HepG2 (cell line): Measurements from ENCODE around the gene FAM229B. TPM values are rescaled to one million over a fixed set of nuclear protein-coding genes. Genes with fewer than 3 reads are reported as not detected.

Experiments
- ATAC-seq: fragments of 200-7000 bp; cut with Tn5 transposase; 3 replicates; pipeline ENCODE4 v1.9.1; 2020; ENCODE audit warnings: mild to moderate bottlenecking, moderate library complexity
- BruUV-seq: library from RNA; stranded (reverse); fragments of 400-500 nt; replicated peaks from 2 replicates; lab custom pipeline; 2021; lab: Mats Ljungman, UMichigan
- CTCF ChIA-PET: fragments of 300-600 bp; formaldehyde crosslinking; extraction: SDS; loops from one replicate; lab custom pipeline; 2021; ENCODE audit warnings: low total read pairs, inconsistent platforms, low intra/inter-chr PET ratio; lab: Yijun Ruan, JAX
- POLR2A ChIA-PET: fragments of 350-600 bp; sonication (Branson Sonifier 250); formaldehyde crosslinking; loops from one replicate; lab custom pipeline; 2020; ENCODE audit warnings: antibody characterized with exemption, inconsistent platforms; lab: Yijun Ruan, JAX
- DNase-seq: peaks from one replicate; pipeline ENCODE4 v3.0.0-alpha.2; 2015; ENCODE audit warnings: low spot score
- FAIRE-seq: peaks from 3 replicates; lab custom pipeline; 2011; peaks lifted over from hg19 to GRCh38; lab: Jason Lieb, UNC
- H2AFZ ChIP-seq: one replicate; pipeline ENCODE4 v1.6.1; 2011; ENCODE audit warnings: low read length, inconsistent platforms
- H3K27ac ChIP-seq: fragments of 300-600 bp; 3 replicates; pipeline ENCODE4 v1.8.0; 2011; ENCODE audit warnings: mixed run types, mild to moderate bottlenecking, mixed read lengths, low read length, inconsistent platforms; ENCODE audit not compliant: insufficient read depth; ENCODE audit errors: extremely low read length
- H3K27me3 ChIP-seq, 2 experiments: fragments of 200-600 bp in 1 of 2; 2 replicates in 1 of 2; 3 replicates in 1 of 2; pipeline versions ENCODE4 v1.6.0 to v1.8.0; 2011; ENCODE audit warnings: low read length in 2 of 2, mild to moderate bottlenecking in 2 of 2, moderate library complexity in 2 of 2, inconsistent platforms in 1 of 2; ENCODE audit not compliant: insufficient read depth in 2 of 2, control insufficient read depth in 1 of 2
- H3K36me3 ChIP-seq, 2 experiments: fragments of 200-600 bp in 1 of 2; replicated peaks in 1 of 2; 2 replicates in 1 of 2; 3 replicates in 1 of 2; pipeline versions ENCODE4 v1.5.1 to v1.8.0; 2011; ENCODE audit warnings: low read length in 2 of 2, inconsistent platforms in 1 of 2; ENCODE audit not compliant: insufficient read depth in 2 of 2, control insufficient read depth in 1 of 2
- H3K4me1 ChIP-seq: 2 replicates; pipeline ENCODE4 v1.5.1; 2012; ENCODE audit warnings: low read length, inconsistent platforms; ENCODE audit not compliant: insufficient read depth
- H3K4me2 ChIP-seq: 2 replicates; pipeline ENCODE4 v1.6.0; 2011; ENCODE audit warnings: low read depth, low read length, inconsistent platforms
- H3K4me3 ChIP-seq, 3 experiments: fragments of 200-600 bp in 1 of 3; sonication (generic), shearing (Covaris generic) in 1 of 3; replicated peaks in 1 of 3; 2 replicates each; pipeline ENCODE4 v1.5.1; 2011 to 2016; ENCODE audit warnings: low read length in 3 of 3, inconsistent platforms in 2 of 3, low read depth in 2 of 3, mild to moderate bottlenecking in 2 of 3, control low read depth in 1 of 3, mixed read lengths in 1 of 3; ENCODE audit not compliant: insufficient read depth in 1 of 3
- H3K79me2 ChIP-seq: one replicate; pipeline ENCODE4 v1.6.1; 2011; ENCODE audit warnings: low read length, inconsistent platforms; ENCODE audit not compliant: insufficient read depth
- H3K9ac ChIP-seq: 2 replicates; pipeline ENCODE4 v1.6.0; 2011; ENCODE audit warnings: mild to moderate bottlenecking, low read depth, low read length, inconsistent platforms; ENCODE audit not compliant: insufficient read depth
- H3K9me3 ChIP-seq: 2 replicates; pipeline ENCODE4 v1.5.1; 2012; ENCODE audit warnings: mild to moderate bottlenecking, low read length
- H4K20me1 ChIP-seq: 2 replicates; pipeline ENCODE4 v1.6.0; 2011; ENCODE audit warnings: inconsistent platforms, mild to moderate bottlenecking, low read length, moderate library complexity; ENCODE audit not compliant: insufficient read depth
- CTCF ChIP-seq: sonication (generic); formaldehyde crosslinking; IDR thresholded peaks from 2 replicates; pipeline ENCODE4 v1.5.0; 2020; ENCODE audit warnings: mild to moderate bottlenecking, missing genetic modification reagents, moderate library complexity
- RARA ChIP-seq: IDR thresholded peaks from 2 replicates; pipeline ENCODE4 v1.6.1; 2016; ENCODE audit warnings: missing genetic modification reagents, missing compliant biosample characterization
- THYN1 ChIP-seq: sonication (generic); formaldehyde crosslinking; IDR thresholded peaks from 2 replicates; pipeline ENCODE4 v1.8.1; 2023; ENCODE audit warnings: low read depth, mild to moderate bottlenecking, moderate library complexity, missing genetic modification reagents, borderline replicate concordance
- ZFP36 ChIP-seq: fragments of 150-350 bp; IDR thresholded peaks from 2 replicates; pipeline ENCODE4 v1.6.1; 2018; ENCODE audit warnings: borderline replicate concordance, low read length, low read depth; ENCODE audit not compliant: partially characterized antibody
- ZUFSP ChIP-seq: sonication (generic); formaldehyde crosslinking; IDR thresholded peaks from 2 replicates; pipeline ENCODE4 v1.9.0; 2021; ENCODE audit warnings: missing genetic modification reagents, mild to moderate bottlenecking, borderline replicate concordance
- WGBS: methylation state at CpG from one replicate; pipeline ENCODE4 v1.1.6; 2017; ENCODE audit warnings: low lambda C conversion rate; 5-methylcytosine and 5-hydroxymethylcytosine counted together
- in situ Hi-C: cut with HindIII; loops from 2 replicates; pipeline ENCODE4 v1.10.0; 2017; ENCODE audit warnings: low pct_unique_long_range_greater_than_20kb; ENCODE audit not compliant: extremely low pct_ligation_motif_present
- intact Hi-C: fragments of 100-400 bp; cut with micrococcal nuclease; formaldehyde crosslinking; loops from one replicate; pipeline ENCODE4 v1.10.0; 2022; ENCODE audit not compliant: unreplicated experiment
- polyA plus RNA-seq, 8 experiments: library from polyadenylated mRNA; depleted of rRNA in 3 of 8; stranded (reverse) in 7 of 8; unstranded in 1 of 8; fragments of >200 nt; fragmentation: Illumina TruSeq in 4 of 8; extraction: Trizol in 4 of 8; gene quantifications; 2 replicates each; pipeline versions ENCODE4 v1.2.1 to v1.2.3, GENCODE V29; 2011 to 2016; ENCODE audit warnings: low read depth in 4 of 8, missing spikeins in 1 of 8, mixed read lengths in 1 of 8; ENCODE audit not compliant: insufficient read depth in 1 of 8
- total RNA-seq, 5 experiments: library from RNA; depleted of rRNA; stranded (reverse); fragments of >200 nt; fragmentation: Illumina TruSeq; extraction: Trizol; gene quantifications; 2 replicates each; pipeline ENCODE4 v1.2.3, GENCODE V29; 2016; ENCODE audit warnings: low read depth in 1 of 5

FAM229B gene
- total and polyA plus RNA-seq, 2 of the 13 experiments (the other 11 are each of a cell fraction or from before 2014, with no cell fraction given) = 11.3 to 19.5 TPM

- BruUV-seq = no TSS peak
- no peaks in the 10 kb centered on the region for H3K36me3 ChIP-seq
- no peaks in the 10 kb centered on the region for H4K20me1 ChIP-seq
- intact Hi-C loops = no loop called here
- no peaks in the 10 kb centered on the region for H3K79me2 ChIP-seq
- WGBS = 7% methylated on average over 5 of the region's 5 CpGs
- no peak for TF ChIP-seq CTCF
- TF ChIP-seq ZFP36 = no peak
- no peak for TF ChIP-seq ZUFSP (CRISPR knock-in tag)
- TF ChIP-seq THYN1 = no peak
- TF ChIP-seq RARA (CRISPR knock-in tag) = no peak
- H3K4me3 ChIP-seq = no peak overlapping the region
- H3K27ac ChIP-seq = no peak overlapping the region
- in situ Hi-C loops = no loop called here
- no peaks in the 10 kb centered on the region for H3K27me3 ChIP-seq
- ATAC-seq (no peak), DNase-seq (no peak), FAIRE-seq (no peak)
- H3K9ac ChIP-seq = no peak overlapping the region
- H3K4me2 ChIP-seq = no peak overlapping the region
- H2AFZ ChIP-seq = no peak overlapping the region
- H3K4me1 ChIP-seq = no peaks in the 10 kb centered on the region
- POLR2A ChIA-PET = no interaction called here
- no peaks in the 10 kb centered on the region for H3K9me3 ChIP-seq
- CTCF ChIA-PET = no interaction called here
Measured at GRCh38 chr6:112128208-112128607, 40.8 kb downstream of the FAM229B start.
